ENCODE results near the gene KLF11. TPM values are rescaled to one million over a fixed set of nuclear protein-coding genes. Genes with fewer than 3 reads are reported as not detected.

The KLF11 gene
- total RNA-seq, 1 donor from 2014 or later, result 20.8 TPM

DNA sequence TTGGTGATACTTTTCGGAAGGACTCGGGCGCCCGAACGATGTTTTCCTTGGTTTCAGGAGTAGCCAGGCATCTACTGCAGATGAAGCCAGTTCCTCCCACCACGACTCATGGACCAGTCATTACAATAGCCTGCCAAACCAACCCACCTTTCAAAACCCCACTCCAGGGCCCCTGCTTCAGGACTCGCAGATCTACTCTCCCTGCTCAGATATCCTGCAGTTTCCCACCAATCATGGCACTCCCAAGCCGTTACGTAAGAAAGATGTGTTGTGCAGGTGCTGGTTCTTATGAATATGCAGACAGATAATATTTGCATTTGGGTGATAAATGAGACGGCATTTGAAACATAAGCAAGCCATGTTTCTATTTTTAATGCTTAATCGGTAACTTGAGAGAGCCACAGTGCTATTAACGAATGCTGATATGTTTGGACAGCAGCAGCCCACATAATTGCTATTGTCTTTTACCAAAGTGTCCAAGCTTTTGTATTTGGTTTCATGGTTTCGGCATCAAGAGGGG lies 40.4 kb downstream of the KLF11 start:
- H3K4me3 ChIP-seq, result no peak overlapping the region
- H3K27me3 ChIP-seq (ENCODE audit: low read depth), result peaks cover 72% of the 10 kb centered on the region
- TF ChIP-seq, protein P1, sequence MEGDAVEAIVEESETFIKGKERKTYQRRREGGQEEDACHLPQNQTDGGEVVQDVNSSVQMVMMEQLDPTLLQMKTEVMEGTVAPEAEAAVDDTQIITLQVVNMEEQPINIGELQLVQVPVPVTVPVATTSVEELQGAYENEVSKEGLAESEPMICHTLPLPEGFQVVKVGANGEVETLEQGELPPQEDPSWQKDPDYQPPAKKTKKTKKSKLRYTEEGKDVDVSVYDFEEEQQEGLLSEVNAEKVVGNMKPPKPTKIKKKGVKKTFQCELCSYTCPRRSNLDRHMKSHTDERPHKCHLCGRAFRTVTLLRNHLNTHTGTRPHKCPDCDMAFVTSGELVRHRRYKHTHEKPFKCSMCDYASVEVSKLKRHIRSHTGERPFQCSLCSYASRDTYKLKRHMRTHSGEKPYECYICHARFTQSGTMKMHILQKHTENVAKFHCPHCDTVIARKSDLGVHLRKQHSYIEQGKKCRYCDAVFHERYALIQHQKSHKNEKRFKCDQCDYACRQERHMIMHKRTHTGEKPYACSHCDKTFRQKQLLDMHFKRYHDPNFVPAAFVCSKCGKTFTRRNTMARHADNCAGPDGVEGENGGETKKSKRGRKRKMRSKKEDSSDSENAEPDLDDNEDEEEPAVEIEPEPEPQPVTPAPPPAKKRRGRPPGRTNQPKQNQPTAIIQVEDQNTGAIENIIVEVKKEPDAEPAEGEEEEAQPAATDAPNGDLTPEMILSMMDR (IDR thresholded peaks at IDR 0.05; ENCODE audit: borderline replicate concordance), result no peak
- H3K4me1 ChIP-seq, result peaks cover 24% of the 10 kb centered on the region
- H3K36me3 ChIP-seq, result no peaks in the 10 kb centered on the region
- intact Hi-C loops (cut with micrococcal nuclease), result no loop called here
- DNase-seq, result no peak
- H3K9me3 ChIP-seq (replicated peaks), result no peaks in the 10 kb centered on the region
- no peak overlapping the region for H3K27ac ChIP-seq (replicated peaks)

DNA sequence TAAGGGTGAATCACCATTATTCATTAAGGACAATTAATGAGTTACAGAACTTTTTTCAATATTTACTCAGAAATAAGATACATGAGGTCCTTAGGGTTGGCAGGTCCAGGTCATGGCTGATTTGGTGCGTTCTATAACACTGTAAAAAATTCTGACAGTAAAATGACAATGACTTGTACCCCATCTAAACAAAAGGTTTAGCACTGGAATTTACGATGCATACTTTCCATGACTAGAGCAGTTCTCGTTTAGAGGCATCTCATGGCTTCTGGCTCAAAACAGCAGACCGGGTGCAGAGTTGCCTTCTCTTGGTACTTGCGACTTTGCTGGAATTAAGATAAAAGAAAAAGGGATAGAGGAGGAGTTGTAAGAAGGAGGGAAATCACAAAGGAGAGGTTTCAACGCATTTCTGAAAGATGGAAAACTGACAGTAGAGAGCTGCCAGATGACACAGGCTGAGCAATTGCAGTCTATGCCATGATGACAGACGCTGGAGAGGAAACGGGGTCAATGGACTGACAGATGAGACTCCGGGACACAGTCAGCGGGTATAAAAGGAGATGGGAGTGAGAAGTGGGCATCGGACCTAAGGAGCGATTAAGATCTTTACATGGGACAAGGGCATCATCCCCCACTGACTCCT lies 41.0 kb downstream of the KLF11 start:
- Histone ChIP-seq H3K27me3 (ENCODE audit: low read depth) (peaks cover 77% of the 10 kb centered on the region), H3K9me3 (replicated peaks) (no peaks in the 10 kb centered on the region), H3K36me3 (no peaks in the 10 kb centered on the region), H3K4me1 (peaks cover 19% of the 10 kb centered on the region), H3K4me3 (no peak overlapping the region), H3K27ac (replicated peaks) (no peak overlapping the region)
- DNase-seq, result no peak
- intact Hi-C loops (cut with micrococcal nuclease), result no loop called here
- TF ChIP-seq, protein P1 (IDR thresholded peaks at IDR 0.05; ENCODE audit: borderline replicate concordance), result no peak

DNA sequence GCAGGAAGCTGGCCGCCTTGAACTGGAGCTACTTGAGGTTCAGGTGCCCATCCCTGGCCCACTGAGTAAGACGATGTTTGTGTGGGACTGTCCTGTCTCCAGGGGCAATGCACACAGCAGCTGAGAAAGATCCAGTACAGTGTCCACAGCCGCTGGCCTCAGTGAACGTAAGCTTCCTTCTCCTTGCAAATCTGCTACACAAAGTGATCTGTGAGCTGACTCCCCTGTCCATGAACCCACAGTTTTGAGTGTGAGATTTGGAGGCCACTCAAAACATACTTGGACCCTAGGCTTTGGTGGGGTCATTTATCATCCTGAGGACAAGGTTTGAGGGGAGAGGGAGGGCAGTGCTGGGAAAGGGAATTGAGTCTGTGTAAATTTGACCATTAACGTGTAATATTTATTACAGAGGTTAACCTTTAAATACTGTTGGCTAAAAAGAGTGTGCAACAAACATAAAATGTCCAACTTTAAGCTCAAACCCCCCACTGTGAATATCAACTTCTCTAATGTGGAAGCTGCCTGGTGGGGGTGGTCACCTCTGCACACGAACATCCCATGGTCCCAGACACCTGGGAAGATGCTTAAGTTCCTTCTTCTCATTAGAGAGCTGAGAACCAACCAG lies 41.8 kb downstream of the KLF11 start:
- Histone ChIP-seq H3K27ac (replicated peaks) (no peak overlapping the region), H3K9me3 (replicated peaks) (no peaks in the 10 kb centered on the region), H3K36me3 (no peaks in the 10 kb centered on the region), H3K27me3 (ENCODE audit: low read depth) (peaks cover 84% of the 10 kb centered on the region), H3K4me3 (no peak overlapping the region), H3K4me1 (peaks cover 15% of the 10 kb centered on the region)
- TF ChIP-seq, protein P1 (IDR thresholded peaks at IDR 0.05; ENCODE audit: borderline replicate concordance), result no peak
- no peak for DNase-seq
- intact Hi-C loops (cut with micrococcal nuclease), result no loop called here

DNA sequence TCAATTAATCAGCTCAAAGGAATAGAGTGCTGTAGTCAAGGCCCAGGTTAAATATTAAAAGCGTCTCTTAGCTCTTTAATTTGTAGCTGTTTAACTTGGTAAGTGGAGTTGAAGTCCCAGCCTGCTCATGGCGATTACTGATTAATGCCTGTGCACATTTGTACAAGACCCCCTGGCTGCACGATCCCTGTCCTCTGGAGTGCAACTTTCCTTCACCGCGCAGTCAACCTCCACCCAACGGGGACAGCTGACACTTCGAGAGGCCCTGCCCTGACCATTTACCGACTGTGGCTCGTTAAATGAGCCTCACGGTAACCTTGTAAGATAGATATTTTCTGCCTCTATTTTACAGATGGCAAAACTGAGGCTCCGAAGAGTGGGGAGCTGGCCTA lies 42.3 kb downstream of the KLF11 start:
- TF ChIP-seq, protein P1 (IDR thresholded peaks at IDR 0.05; ENCODE audit: borderline replicate concordance), result no peak
- no peak overlapping the region for H3K4me3 ChIP-seq
- no peak overlapping the region for H3K27ac ChIP-seq (replicated peaks)
- DNase-seq, result no peak
- peaks cover 84% of the 10 kb centered on the region for H3K27me3 ChIP-seq (ENCODE audit: low read depth)
- peaks cover 11% of the 10 kb centered on the region for H3K4me1 ChIP-seq
- H3K9me3 ChIP-seq (replicated peaks), result no peaks in the 10 kb centered on the region
- intact Hi-C loops (cut with micrococcal nuclease), result no loop called here
- H3K36me3 ChIP-seq, result no peaks in the 10 kb centered on the region

DNA sequence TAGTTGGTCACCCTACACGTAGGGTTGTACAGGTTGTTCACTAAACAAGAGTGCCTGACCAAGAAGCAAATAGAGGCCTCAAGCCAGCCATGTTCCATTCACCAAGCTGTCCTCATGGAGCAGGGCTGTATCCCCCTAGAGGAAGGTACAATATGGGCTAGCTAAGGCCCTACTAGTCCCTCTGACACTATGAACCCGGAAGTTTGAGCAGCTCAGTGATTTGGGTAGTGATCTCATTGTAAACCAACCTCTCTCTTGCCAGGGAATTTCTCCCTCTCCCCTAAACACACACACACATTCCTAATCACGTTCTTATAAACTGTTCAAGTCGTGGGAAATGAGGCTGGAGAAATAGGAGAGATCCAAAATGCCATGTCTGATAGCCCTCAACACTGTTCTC lies 43.6 kb downstream of the KLF11 start:
- H3K27me3 ChIP-seq (ENCODE audit: low read depth), result peaks cover 84% of the 10 kb centered on the region
- peaks cover 11% of the 10 kb centered on the region for H3K4me1 ChIP-seq
- no peak overlapping the region for H3K27ac ChIP-seq (replicated peaks)
- DNase-seq, result no peak
- no peak overlapping the region for H3K4me3 ChIP-seq
- TF ChIP-seq, protein P1 (IDR thresholded peaks at IDR 0.05; ENCODE audit: borderline replicate concordance), result no peak
- intact Hi-C loops (cut with micrococcal nuclease), result no loop called here
- H3K9me3 ChIP-seq (replicated peaks), result no peaks in the 10 kb centered on the region
- H3K36me3 ChIP-seq, result no peaks in the 10 kb centered on the region

Measured in left ventricle myocardium inferior (tissue), 1 donor.